HepG2 (cell line): Measurements from ENCODE around the gene TRRAP. TPM values are rescaled to one million over a fixed set of nuclear protein-coding genes. Genes with fewer than 3 reads are reported as not detected.

Experiments
- ATAC-seq: fragments of 200-7000 bp; cut with Tn5 transposase; 3 replicates; pipeline ENCODE4 v1.9.1; 2020; ENCODE audit warnings: mild to moderate bottlenecking, moderate library complexity
- BruUV-seq: library from RNA; stranded (reverse); fragments of 400-500 nt; replicated peaks from 2 replicates; lab custom pipeline; 2021; lab: Mats Ljungman, UMichigan
- CTCF ChIA-PET: fragments of 300-600 bp; formaldehyde crosslinking; extraction: SDS; loops from one replicate; lab custom pipeline; 2021; ENCODE audit warnings: low total read pairs, inconsistent platforms, low intra/inter-chr PET ratio; lab: Yijun Ruan, JAX
- POLR2A ChIA-PET: fragments of 350-600 bp; sonication (Branson Sonifier 250); formaldehyde crosslinking; loops from one replicate; lab custom pipeline; 2020; ENCODE audit warnings: antibody characterized with exemption, inconsistent platforms; lab: Yijun Ruan, JAX
- DNase-seq: peaks from one replicate; pipeline ENCODE4 v3.0.0-alpha.2; 2015; ENCODE audit warnings: low spot score
- FAIRE-seq: peaks from 3 replicates; lab custom pipeline; 2011; peaks lifted over from hg19 to GRCh38; lab: Jason Lieb, UNC
- H2AFZ ChIP-seq: one replicate; pipeline ENCODE4 v1.6.1; 2011; ENCODE audit warnings: low read length, inconsistent platforms
- H3K27ac ChIP-seq: fragments of 300-600 bp; 3 replicates; pipeline ENCODE4 v1.8.0; 2011; ENCODE audit warnings: mixed run types, mild to moderate bottlenecking, mixed read lengths, low read length, inconsistent platforms; ENCODE audit not compliant: insufficient read depth; ENCODE audit errors: extremely low read length
- H3K27me3 ChIP-seq, 2 experiments: fragments of 200-600 bp in 1 of 2; 2 replicates in 1 of 2; 3 replicates in 1 of 2; pipeline versions ENCODE4 v1.6.0 to v1.8.0; 2011; ENCODE audit warnings: low read length in 2 of 2, mild to moderate bottlenecking in 2 of 2, moderate library complexity in 2 of 2, inconsistent platforms in 1 of 2; ENCODE audit not compliant: insufficient read depth in 2 of 2, control insufficient read depth in 1 of 2
- H3K36me3 ChIP-seq, 2 experiments: fragments of 200-600 bp in 1 of 2; replicated peaks in 1 of 2; 2 replicates in 1 of 2; 3 replicates in 1 of 2; pipeline versions ENCODE4 v1.5.1 to v1.8.0; 2011; ENCODE audit warnings: low read length in 2 of 2, inconsistent platforms in 1 of 2; ENCODE audit not compliant: insufficient read depth in 2 of 2, control insufficient read depth in 1 of 2
- H3K4me1 ChIP-seq: 2 replicates; pipeline ENCODE4 v1.5.1; 2012; ENCODE audit warnings: low read length, inconsistent platforms; ENCODE audit not compliant: insufficient read depth
- H3K4me2 ChIP-seq: 2 replicates; pipeline ENCODE4 v1.6.0; 2011; ENCODE audit warnings: low read depth, low read length, inconsistent platforms
- H3K4me3 ChIP-seq, 3 experiments: fragments of 200-600 bp in 1 of 3; sonication (generic), shearing (Covaris generic) in 1 of 3; replicated peaks in 1 of 3; 2 replicates each; pipeline ENCODE4 v1.5.1; 2011 to 2016; ENCODE audit warnings: low read length in 3 of 3, inconsistent platforms in 2 of 3, low read depth in 2 of 3, mild to moderate bottlenecking in 2 of 3, control low read depth in 1 of 3, mixed read lengths in 1 of 3; ENCODE audit not compliant: insufficient read depth in 1 of 3
- H3K79me2 ChIP-seq: one replicate; pipeline ENCODE4 v1.6.1; 2011; ENCODE audit warnings: low read length, inconsistent platforms; ENCODE audit not compliant: insufficient read depth
- H3K9ac ChIP-seq: 2 replicates; pipeline ENCODE4 v1.6.0; 2011; ENCODE audit warnings: mild to moderate bottlenecking, low read depth, low read length, inconsistent platforms; ENCODE audit not compliant: insufficient read depth
- H3K9me3 ChIP-seq: 2 replicates; pipeline ENCODE4 v1.5.1; 2012; ENCODE audit warnings: mild to moderate bottlenecking, low read length
- H4K20me1 ChIP-seq: 2 replicates; pipeline ENCODE4 v1.6.0; 2011; ENCODE audit warnings: inconsistent platforms, mild to moderate bottlenecking, low read length, moderate library complexity; ENCODE audit not compliant: insufficient read depth
- BHLHE40 ChIP-seq: IDR thresholded peaks from 2 replicates; pipeline ENCODE4 v1.6.1; 2011; ENCODE audit warnings: low read length, improper control_type of control experiment
- CREB1 ChIP-seq, 2 experiments: fragments of 450-650 bp in 1 of 2; IDR thresholded peaks; 2 replicates each; pipeline ENCODE4 v1.6.1; 2016 to 2017; ENCODE audit warnings: control low read depth in 1 of 2, mild to moderate bottlenecking in 1 of 2, missing compliant biosample characterization in 1 of 2, missing genetic modification characterization in 1 of 2
- EEA1 ChIP-seq: sonication (generic); formaldehyde crosslinking; IDR thresholded peaks from 2 replicates; pipeline ENCODE4 v1.5.1; 2020; ENCODE audit warnings: mild to moderate bottlenecking, missing genetic modification reagents, borderline replicate concordance
- IKZF4 ChIP-seq: sonication (generic); formaldehyde crosslinking; IDR thresholded peaks from 2 replicates; pipeline ENCODE4 v1.5.1; 2020; ENCODE audit warnings: borderline replicate concordance, mild to moderate bottlenecking, low read depth, missing genetic modification reagents; ENCODE audit errors: not compliant biosample characterization
- MAFK ChIP-seq, 2 experiments: IDR thresholded peaks in 1 of 2; conservative IDR thresholded peaks in 1 of 2; 2 replicates each; pipeline ENCODE4 v1.6.1; 2011; ENCODE audit warnings: improper control_type of control experiment in 2 of 2, low read length in 2 of 2
- MTF1 ChIP-seq: sonication (generic); formaldehyde crosslinking; IDR thresholded peaks from 2 replicates; pipeline ENCODE4 v1.5.0; 2020; ENCODE audit warnings: missing genetic modification reagents
- SPEN ChIP-seq: sonication (generic); formaldehyde crosslinking; IDR thresholded peaks from 2 replicates; pipeline ENCODE4 v1.5.1; 2020; ENCODE audit warnings: low read depth, mild to moderate bottlenecking, missing genetic modification reagents
- TCF12 ChIP-seq, 2 experiments: fragments of 450-650 bp in 1 of 2; sonication (generic) in 1 of 2; formaldehyde crosslinking in 1 of 2; IDR thresholded peaks; 2 replicates each; pipeline versions ENCODE4 v1.6.1 to v1.8.0; 2017 to 2022; ENCODE audit warnings: antibody characterized with exemption in 1 of 2, mild to moderate bottlenecking in 1 of 2, missing genetic modification reagents in 1 of 2, moderate library complexity in 1 of 2
- TGIF2 ChIP-seq: IDR thresholded peaks from 2 replicates; pipeline ENCODE4 v1.6.1; 2016; ENCODE audit warnings: control low read depth, missing compliant biosample characterization
- ZBTB10 ChIP-seq: sonication (generic); formaldehyde crosslinking; IDR thresholded peaks from 2 replicates; pipeline ENCODE4 v1.4.0; 2020; ENCODE audit warnings: missing genetic modification reagents, borderline replicate concordance
- ZFP62 ChIP-seq: sonication (generic); formaldehyde crosslinking; IDR thresholded peaks from 2 replicates; pipeline ENCODE4 v1.4.0; 2020; ENCODE audit warnings: missing genetic modification reagents
- ZNF280B ChIP-seq: sonication (generic); formaldehyde crosslinking; IDR thresholded peaks from 2 replicates; pipeline ENCODE4 v1.5.0; 2020; ENCODE audit warnings: missing genetic modification reagents, mild to moderate bottlenecking, borderline replicate concordance
- ZNF333 ChIP-seq: sonication (generic); formaldehyde crosslinking; IDR thresholded peaks from 2 replicates; pipeline ENCODE4 v1.4.0; 2020; ENCODE audit warnings: mild to moderate bottlenecking, missing genetic modification reagents, borderline replicate concordance
- ZNF850 ChIP-seq: sonication (generic); formaldehyde crosslinking; conservative IDR thresholded peaks from 2 replicates; pipeline ENCODE4 v1.9.0; 2021; ENCODE audit warnings: mild to moderate bottlenecking, missing genetic modification reagents
- ZNF883 ChIP-seq: sonication (generic); formaldehyde crosslinking; IDR thresholded peaks from 2 replicates; pipeline ENCODE4 v1.5.1; 2020; ENCODE audit warnings: mild to moderate bottlenecking, missing genetic modification reagents; ENCODE audit errors: not compliant biosample characterization
- WGBS: methylation state at CpG from one replicate; pipeline ENCODE4 v1.1.6; 2017; ENCODE audit warnings: low lambda C conversion rate; 5-methylcytosine and 5-hydroxymethylcytosine counted together
- in situ Hi-C: cut with HindIII; loops from 2 replicates; pipeline ENCODE4 v1.10.0; 2017; ENCODE audit warnings: low pct_unique_long_range_greater_than_20kb; ENCODE audit not compliant: extremely low pct_ligation_motif_present
- intact Hi-C: fragments of 100-400 bp; cut with micrococcal nuclease; formaldehyde crosslinking; loops from one replicate; pipeline ENCODE4 v1.10.0; 2022; ENCODE audit not compliant: unreplicated experiment
- polyA plus RNA-seq, 8 experiments: library from polyadenylated mRNA; depleted of rRNA in 3 of 8; stranded (reverse) in 7 of 8; unstranded in 1 of 8; fragments of >200 nt; fragmentation: Illumina TruSeq in 4 of 8; extraction: Trizol in 4 of 8; gene quantifications; 2 replicates each; pipeline versions ENCODE4 v1.2.1 to v1.2.3, GENCODE V29; 2011 to 2016; ENCODE audit warnings: low read depth in 4 of 8, missing spikeins in 1 of 8, mixed read lengths in 1 of 8; ENCODE audit not compliant: insufficient read depth in 1 of 8
- total RNA-seq, 5 experiments: library from RNA; depleted of rRNA; stranded (reverse); fragments of >200 nt; fragmentation: Illumina TruSeq; extraction: Trizol; gene quantifications; 2 replicates each; pipeline ENCODE4 v1.2.3, GENCODE V29; 2016; ENCODE audit warnings: low read depth in 1 of 5

Gene TRRAP
- total and polyA plus RNA-seq, 2 of the 13 experiments (the other 11 are each of a cell fraction or from before 2014, with no cell fraction given): 8.6 to 10.5 TPM

- no peaks in the 10 kb centered on the region for H3K9me3 ChIP-seq
- no peak for TF ChIP-seq EEA1
- no peak for TF ChIP-seq IKZF4
- no peak for TF ChIP-seq ZNF333 (CRISPR knock-in tag)
- no peak for TF ChIP-seq ZNF280B (CRISPR knock-in tag)
- no peak for TF ChIP-seq CREB1 (IDR thresholded peaks at IDR 0.05)
- TF ChIP-seq CREB1 (CRISPR knock-in tag; IDR thresholded peaks at IDR 0.05): no peak
- TF ChIP-seq TGIF2: no peak
- no peak for TF ChIP-seq SPEN (CRISPR knock-in tag)
- no peak for TF ChIP-seq BHLHE40
- TF ChIP-seq ZFP62: no peak
- no peak for TF ChIP-seq ZNF883
- TF ChIP-seq MAFK (conservative IDR thresholded peaks at IDR 0.05 in 1 of 2, IDR thresholded peaks at IDR 0.05 in 1 of 2; ENCODE audit: low read length in 2 of 2): no peak
- TF ChIP-seq MTF1 (CRISPR knock-in tag): no peak
- TF ChIP-seq ZNF850 (CRISPR knock-in tag): no peak
- TF ChIP-seq TCF12 (IDR thresholded peaks at IDR 0.05): no peak
- TF ChIP-seq TCF12 (CRISPR knock-in tag; IDR thresholded peaks at IDR 0.05): no peak
- no peak for TF ChIP-seq ZBTB10
- H3K4me2 ChIP-seq: no peak overlapping the region
- 95% methylated on average over 4 of the region's 4 CpGs for WGBS
- in situ Hi-C loops (no loop called here), intact Hi-C loops (no loop called here)
- H3K4me3 ChIP-seq: no peak overlapping the region
- H2AFZ ChIP-seq: no peak overlapping the region
- ChIA-PET CTCF (no interaction called here), POLR2A (no interaction called here)
- no peak overlapping the region for H3K27ac ChIP-seq
- H4K20me1 ChIP-seq: no peaks in the 10 kb centered on the region
- FAIRE-seq (no peak), DNase-seq (no peak), ATAC-seq (no peak)
- no peaks in the 10 kb centered on the region for H3K79me2 ChIP-seq
- BruUV-seq: no TSS peak
- H3K9ac ChIP-seq: no peak overlapping the region
- no peaks in the 10 kb centered on the region for H3K27me3 ChIP-seq
- peaks cover 44 to 93% of the 10 kb centered on the region in 2 experiments for H3K36me3 ChIP-seq
- no peaks in the 10 kb centered on the region for H3K4me1 ChIP-seq
Measured at GRCh38 chr7:98974205-98974604, 95.9 kb downstream of the TRRAP start.
